NCI-H1436 treated with DMSO at 0.1 percent for 48 hours (cell line): ENCODE results near the gene FEM1C.
"Not testable (repeated sequence)": the region's sequence is repeated elsewhere in the genome, so short reads cannot be mapped to it uniquely, and the experiment has no call there.

Source experiments
- DNase-seq: peaks from one replicate; lab custom pipeline; 2025; lab: John Stamatoyannopoulos, UW

Gene FEM1C

GRCh38 chr5:115520191-115520590 is 24.4 kb downstream of the FEM1C start:
- no peak for DNase-seq

- no peak for DNase-seq
These were observed 28.2 kb downstream of the FEM1C start for GRCh38 chr5:115516372-115516771.

GRCh38 chr5:115514220-115514619 is 30.4 kb downstream of the FEM1C start:
- no peak for DNase-seq

GRCh38 chr5:115511632-115512031 is 32.9 kb downstream of the FEM1C start:
- DNase-seq = no peak

GRCh38 chr5:115510145-115510645 is 34.4 kb downstream of the FEM1C start:
- DNase-seq = no peak

- no peak for DNase-seq
These were observed 35.0 kb downstream of the FEM1C start for GRCh38 chr5:115509547-115509946.

GRCh38 chr5:115507681-115508080 is 36.9 kb downstream of the FEM1C start:
- no peak for DNase-seq

GRCh38 chr5:115503420-115503819 is 41.2 kb downstream of the FEM1C start:
- DNase-seq = no peak

GRCh38 chr5:115501464-115502210 is 42.9 kb downstream of the FEM1C start:
- no peak for DNase-seq

- no peak for DNase-seq
These were observed 44.4 kb downstream of the FEM1C start for GRCh38 chr5:115500225-115500624.

GRCh38 chr5:115496936-115497576 is 47.5 kb downstream of the FEM1C start:
- no peak for DNase-seq

- DNase-seq = no peak
These were observed 49.8 kb downstream of the FEM1C start for GRCh38 chr5:115494570-115495289.

- no peak for DNase-seq
These were observed 54.0 kb downstream of the FEM1C start for GRCh38 chr5:115490596-115490995.

- no peak for DNase-seq
These were observed 54.8 kb downstream of the FEM1C start for GRCh38 chr5:115489733-115490132.

- no peak for DNase-seq
These were observed 56.8 kb downstream of the FEM1C start for GRCh38 chr5:115487756-115488155.

- no peak for DNase-seq
These were observed 57.4 kb downstream of the FEM1C start for GRCh38 chr5:115487168-115487567.

- DNase-seq = no peak
These were observed 57.8 kb downstream of the FEM1C start for GRCh38 chr5:115486728-115487127.

GRCh38 chr5:115484368-115484767 is 60.2 kb downstream of the FEM1C start:
- DNase-seq = no peak

GRCh38 chr5:115480900-115481299 is 63.7 kb downstream of the FEM1C start:
- DNase-seq = no peak

- no peak for DNase-seq
These were observed 64.3 kb downstream of the FEM1C start for GRCh38 chr5:115480271-115480670.

- DNase-seq = not testable (repeated sequence)
These were observed 65.3 kb downstream of the FEM1C start for GRCh38 chr5:115479166-115479873.

- no peak for DNase-seq
These were observed 66.3 kb downstream of the FEM1C start for GRCh38 chr5:115478281-115478680.
